Neuronal stem cell (in vitro differentiated cells): ENCODE data around the gene PRB3.

ENCODE experiments used
- DNase-seq: peaks from one replicate; pipeline ENCODE4 v3.0.0-alpha.2; 2013; ENCODE audit warnings: low spot score
- H2AFZ ChIP-seq: one replicate; pipeline ENCODE4 v1.6.1; 2013; ENCODE audit warnings: mild to moderate bottlenecking, low read length, inconsistent platforms
- H2AK5ac ChIP-seq: 2 replicates; pipeline ENCODE4 v1.6.1; 2013; ENCODE audit warnings: low read depth, mild to moderate bottlenecking, inconsistent platforms, low read length, moderate library complexity, mixed read lengths
- H2BK120ac ChIP-seq: 2 replicates; pipeline ENCODE4 v1.6.1; 2013; ENCODE audit warnings: low read depth, mild to moderate bottlenecking, inconsistent platforms, low read length, moderate library complexity, mixed read lengths
- H2BK12ac ChIP-seq: one replicate; pipeline ENCODE4 v1.6.1; 2013; ENCODE audit warnings: low read length, inconsistent platforms
- H2BK15ac ChIP-seq: 2 replicates; pipeline ENCODE4 v1.6.1; 2013; ENCODE audit warnings: mild to moderate bottlenecking, low read length, inconsistent platforms, mixed read lengths
- H2BK5ac ChIP-seq: one replicate; pipeline ENCODE4 v1.6.1; 2013; ENCODE audit warnings: inconsistent platforms, mild to moderate bottlenecking, low read length, moderate library complexity
- H3K14ac ChIP-seq: one replicate; pipeline ENCODE4 v1.6.1; 2013; ENCODE audit warnings: low read length, inconsistent platforms
- H3K18ac ChIP-seq: 2 replicates; pipeline ENCODE4 v1.6.1; 2013; ENCODE audit warnings: low read length, inconsistent platforms
- H3K23ac ChIP-seq: 2 replicates; pipeline ENCODE4 v1.6.1; 2013; ENCODE audit warnings: low read depth, mild to moderate bottlenecking, mixed read lengths, low read length, inconsistent platforms; ENCODE audit not compliant: poor library complexity
- H3K27ac ChIP-seq: replicated peaks from 3 replicates; pipeline ENCODE4 v1.5.1; 2013; ENCODE audit warnings: low read length, inconsistent platforms
- H3K27me3 ChIP-seq, 3 experiments: 2 replicates each; pipeline ENCODE4 v1.6.1; 2013; ENCODE audit warnings: low read length in 3 of 3, mild to moderate bottlenecking in 2 of 3, inconsistent platforms in 1 of 3, low read depth in 1 of 3, mixed read lengths in 1 of 3, moderate library complexity in 1 of 3; ENCODE audit not compliant: control insufficient read depth in 3 of 3, insufficient read depth in 3 of 3
- H3K36me3 ChIP-seq, 2 donors: replicated peaks in 1 of 2; 2 replicates each; pipeline ENCODE4 v1.6.1; 2013; ENCODE audit warnings: low read length in 2 of 2; ENCODE audit not compliant: control insufficient read depth in 2 of 2, insufficient read depth in 2 of 2
- H3K4ac ChIP-seq: 2 replicates; pipeline ENCODE4 v1.6.1; 2013; ENCODE audit warnings: inconsistent platforms, mild to moderate bottlenecking, low read length, moderate library complexity
- H3K4me1 ChIP-seq, 2 donors: 1 replicate in 1 of 2; 2 replicates in 1 of 2; pipeline ENCODE4 v1.6.1; 2013; ENCODE audit warnings: low read length in 2 of 2, low read depth in 1 of 2; ENCODE audit not compliant: control insufficient read depth in 2 of 2, insufficient read depth in 1 of 2
- H3K4me2 ChIP-seq: one replicate; pipeline ENCODE4 v1.6.1; 2013; ENCODE audit warnings: mild to moderate bottlenecking, low read length, inconsistent platforms; ENCODE audit not compliant: insufficient read depth, poor library complexity, severe bottlenecking
- H3K4me3 ChIP-seq, 2 donors: 2 replicates each; pipeline ENCODE4 v1.5.1; 2013; ENCODE audit warnings: low read length in 2 of 2, mild to moderate bottlenecking in 2 of 2, inconsistent platforms in 1 of 2, moderate library complexity in 1 of 2
- H3K79me1 ChIP-seq: one replicate; pipeline ENCODE4 v1.6.1; 2013; ENCODE audit warnings: low read depth, mild to moderate bottlenecking, inconsistent platforms, low read length, moderate library complexity
- H3K9ac ChIP-seq: one replicate; pipeline ENCODE4 v1.6.1; 2013; ENCODE audit warnings: mild to moderate bottlenecking, low read depth, low read length, inconsistent platforms; ENCODE audit not compliant: poor library complexity
- H3K9me3 ChIP-seq, 2 donors: replicated peaks in 1 of 2; 2 replicates each; pipeline versions ENCODE3 to v1.6.1; 2013; ENCODE audit warnings: low read length in 2 of 2, mild to moderate bottlenecking in 2 of 2, inconsistent platforms in 1 of 2, low read depth in 1 of 2, mixed read lengths in 1 of 2, moderate library complexity in 1 of 2; ENCODE audit not compliant: control insufficient read depth in 2 of 2, insufficient read depth in 1 of 2
- H4K8ac ChIP-seq: one replicate; pipeline ENCODE4 v1.6.1; 2013; ENCODE audit warnings: low read depth, mild to moderate bottlenecking, inconsistent platforms, low read length, moderate library complexity
- H4K91ac ChIP-seq: one replicate; pipeline ENCODE4 v1.6.1; 2013; ENCODE audit warnings: low read length, low read depth, mild to moderate bottlenecking, inconsistent platforms; ENCODE audit not compliant: poor library complexity
- WGBS, 2 donors: extraction: QIAGEN DNeasy Blood & Tissue Kit; methylation state at CpG; one replicate each; pipeline ENCODE4 v1.1.7; 2013; ENCODE audit warnings: missing lambda C conversion rate in 2 of 2, mixed read lengths in 1 of 2; ENCODE audit not compliant: insufficient read length in 2 of 2, insufficient replicate concordance in 1 of 2; ENCODE audit errors: extremely low coverage in 2 of 2; 5-methylcytosine and 5-hydroxymethylcytosine counted together

The PRB3 gene

DNA sequence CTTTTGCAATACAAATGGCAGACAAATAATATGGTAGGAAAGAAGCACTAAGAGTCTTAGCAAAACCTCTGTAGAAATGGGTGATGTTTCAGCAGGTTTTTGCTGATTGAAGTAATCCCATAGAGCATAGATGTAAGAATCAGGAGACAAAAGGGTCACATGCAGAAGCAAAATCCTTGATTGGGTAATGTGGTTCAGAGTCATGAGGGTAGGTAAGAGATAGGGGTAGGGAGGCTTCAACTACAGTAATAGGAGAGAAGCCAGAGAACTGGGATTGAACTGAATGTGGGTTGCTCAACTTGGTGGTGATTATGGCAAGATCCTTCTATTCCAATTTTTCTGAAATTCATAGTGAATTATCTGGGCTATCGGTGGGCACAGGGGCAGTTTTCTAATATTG is 5.0 kb downstream of the PRB3 start:
- H3K4me1 ChIP-seq = no peaks in the 10 kb centered on the region
- no peak overlapping the region for H4K8ac ChIP-seq
- H3K18ac ChIP-seq = no peak overlapping the region
- no peak overlapping the region for H2AK5ac ChIP-seq
- H3K4ac ChIP-seq = no peak overlapping the region
- H3K79me1 ChIP-seq = no peaks in the 10 kb centered on the region
- H2BK5ac ChIP-seq = no peak overlapping the region
- no peak overlapping the region for H3K9ac ChIP-seq
- no peak overlapping the region for H2BK15ac ChIP-seq
- no peak overlapping the region for H2BK12ac ChIP-seq
- no peak overlapping the region for H3K27ac ChIP-seq
- no peak overlapping the region for H3K23ac ChIP-seq
- no peak overlapping the region for H2BK120ac ChIP-seq
- H3K9me3 ChIP-seq = no peaks in the 10 kb centered on the region
- no peak for DNase-seq
- no CpG with 5 or more reads among the region's 1 CpG for WGBS, 2 donors
- H3K4me3 ChIP-seq = no peak overlapping the region
- no peak overlapping the region for H4K91ac ChIP-seq
- H2AFZ ChIP-seq = no peak overlapping the region
- H3K14ac ChIP-seq = no peak overlapping the region
- no peak overlapping the region for H3K4me2 ChIP-seq
- no peaks in the 10 kb centered on the region for H3K36me3 ChIP-seq
- no peaks in the 10 kb centered on the region for H3K27me3 ChIP-seq

GRCh38 chr12:11246489-11246888 is 23.0 kb downstream of the PRB3 start:
- Histone ChIP-seq H2BK12ac (no peak overlapping the region), H4K91ac (no peak overlapping the region), H3K4me1 (no peaks in the 10 kb centered on the region), H3K4me3 (no peak overlapping the region), H3K18ac (no peak overlapping the region), H3K9ac (no peak overlapping the region), H3K9me3 (no peaks in the 10 kb centered on the region), H2AK5ac (no peak overlapping the region), H2BK15ac (no peak overlapping the region), H2BK120ac (no peak overlapping the region), H3K4ac (no peak overlapping the region), H3K4me2 (no peak overlapping the region), H2BK5ac (no peak overlapping the region), H3K14ac (no peak overlapping the region), H3K36me3 (no peaks in the 10 kb centered on the region), H3K27ac (no peak overlapping the region), H2AFZ (no peak overlapping the region), H3K27me3 (no peaks in the 10 kb centered on the region), H3K23ac (no peak overlapping the region), H4K8ac (no peak overlapping the region), H3K79me1 (no peaks in the 10 kb centered on the region)
- DNase-seq = no peak
- WGBS, 2 donors = no CpG with 5 or more reads among the region's 1 CpG

- WGBS, 2 donors = no CpG with 5 or more reads among the region's 3 CpGs
- H2BK15ac ChIP-seq = no peak overlapping the region
- no peak overlapping the region for H3K27ac ChIP-seq
- H4K8ac ChIP-seq = no peak overlapping the region
- H3K14ac ChIP-seq = no peak overlapping the region
- H3K4me1 ChIP-seq = no peaks in the 10 kb centered on the region
- no peak for DNase-seq
- H3K9me3 ChIP-seq = no peaks in the 10 kb centered on the region
- H2AFZ ChIP-seq = no peak overlapping the region
- H3K4ac ChIP-seq = no peak overlapping the region
- H2BK12ac ChIP-seq = no peak overlapping the region
- H3K4me2 ChIP-seq = no peak overlapping the region
- no peaks in the 10 kb centered on the region for H3K36me3 ChIP-seq
- H2BK120ac ChIP-seq = no peak overlapping the region
- H3K79me1 ChIP-seq = no peaks in the 10 kb centered on the region
- H3K23ac ChIP-seq = no peak overlapping the region
- H3K9ac ChIP-seq = no peak overlapping the region
- H3K4me3 ChIP-seq = no peak overlapping the region
- H3K27me3 ChIP-seq = peaks cover 0 to 1% (median 0%) of the 10 kb centered on the region in 3 experiments
- no peak overlapping the region for H2BK5ac ChIP-seq
- H3K18ac ChIP-seq = no peak overlapping the region
- no peak overlapping the region for H2AK5ac ChIP-seq
- no peak overlapping the region for H4K91ac ChIP-seq
Observed at GRCh38 chr12:11242656-11243055, 26.9 kb downstream of the PRB3 start.

DNA sequence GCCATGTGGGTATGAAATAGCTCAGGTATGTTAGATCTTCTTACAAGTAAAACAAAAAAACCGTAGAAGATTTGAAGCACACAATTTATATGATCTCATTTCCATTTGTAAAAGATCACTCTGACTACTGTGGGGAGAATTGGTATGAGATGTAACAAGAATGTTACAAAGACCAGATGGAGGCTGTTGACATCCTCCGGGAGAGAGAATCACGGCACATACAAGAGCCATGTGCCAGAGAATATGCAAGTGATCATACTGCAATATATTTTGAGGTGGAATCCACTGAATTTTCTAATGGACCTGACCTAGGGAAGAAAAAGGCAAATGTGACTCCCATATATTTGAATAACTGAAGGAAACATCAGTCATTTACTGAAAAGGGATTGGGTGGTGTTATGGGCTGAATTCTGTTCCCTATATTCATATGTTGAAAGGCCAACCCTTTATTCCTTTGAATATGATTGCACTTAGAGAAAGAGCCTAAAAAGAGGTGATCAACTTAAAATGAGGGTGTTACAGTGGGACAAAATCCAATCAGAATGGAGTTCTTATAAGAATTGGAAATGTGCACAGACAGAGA is 29.1 kb downstream of the PRB3 start:
- Histone ChIP-seq H2AFZ (no peak overlapping the region), H3K36me3 (no peaks in the 10 kb centered on the region), H3K27me3 (peaks cover 0 to 1% (median 0%) of the 10 kb centered on the region in 3 experiments), H2BK120ac (no peak overlapping the region), H4K91ac (no peak overlapping the region), H3K14ac (no peak overlapping the region), H4K8ac (no peak overlapping the region), H3K9me3 (no peaks in the 10 kb centered on the region), H2BK15ac (no peak overlapping the region), H3K23ac (no peak overlapping the region), H3K18ac (no peak overlapping the region), H3K79me1 (no peaks in the 10 kb centered on the region), H3K4me1 (no peaks in the 10 kb centered on the region), H3K27ac (no peak overlapping the region), H2AK5ac (no peak overlapping the region), H3K4me2 (no peak overlapping the region), H3K9ac (no peak overlapping the region), H3K4me3 (no peak overlapping the region), H3K4ac (no peak overlapping the region), H2BK12ac (no peak overlapping the region), H2BK5ac (no peak overlapping the region)
- WGBS, 2 donors = no CpG with 5 or more reads among the region's 3 CpGs
- DNase-seq = no peak
